Measurements from ENCODE around the gene MPZL1.

GRCh38 chr1:167750641-167751040 is 28.9 kb downstream of the MPZL1 start:
- TF ChIP-seq CTCF (conservative IDR thresholded peaks at IDR 0.05 in 1 of 2, IDR thresholded peaks at IDR 0.05 in 1 of 2; ENCODE audit: low read depth in 1 of 2, low read length in 2 of 2), result no peak
- no peak for TF ChIP-seq EZH2 (IDR thresholded peaks at IDR 0.05; ENCODE audit: low read length, missing control alignments)
